ENCODE data around the gene WBP2NL. TPM values are rescaled to one million over a fixed set of nuclear protein-coding genes. Genes with fewer than 3 reads are reported as not detected.
"Not testable (repeated sequence)": the region's sequence is repeated elsewhere in the genome, so short reads cannot be mapped to it uniquely, and the experiment has no call there.

WBP2NL gene, protein sequence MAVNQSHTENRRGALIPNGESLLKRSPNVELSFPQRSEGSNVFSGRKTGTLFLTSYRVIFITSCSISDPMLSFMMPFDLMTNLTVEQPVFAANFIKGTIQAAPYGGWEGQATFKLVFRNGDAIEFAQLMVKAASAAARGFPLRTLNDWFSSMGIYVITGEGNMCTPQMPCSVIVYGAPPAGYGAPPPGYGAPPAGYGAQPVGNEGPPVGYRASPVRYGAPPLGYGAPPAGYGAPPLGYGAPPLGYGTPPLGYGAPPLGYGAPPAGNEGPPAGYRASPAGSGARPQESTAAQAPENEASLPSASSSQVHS
- total RNA-seq (under 1 TPM; 0.33 to 0.50 TPM), polyA plus RNA-seq (under 1 TPM; 0.12 to 0.18 TPM)

DNA sequence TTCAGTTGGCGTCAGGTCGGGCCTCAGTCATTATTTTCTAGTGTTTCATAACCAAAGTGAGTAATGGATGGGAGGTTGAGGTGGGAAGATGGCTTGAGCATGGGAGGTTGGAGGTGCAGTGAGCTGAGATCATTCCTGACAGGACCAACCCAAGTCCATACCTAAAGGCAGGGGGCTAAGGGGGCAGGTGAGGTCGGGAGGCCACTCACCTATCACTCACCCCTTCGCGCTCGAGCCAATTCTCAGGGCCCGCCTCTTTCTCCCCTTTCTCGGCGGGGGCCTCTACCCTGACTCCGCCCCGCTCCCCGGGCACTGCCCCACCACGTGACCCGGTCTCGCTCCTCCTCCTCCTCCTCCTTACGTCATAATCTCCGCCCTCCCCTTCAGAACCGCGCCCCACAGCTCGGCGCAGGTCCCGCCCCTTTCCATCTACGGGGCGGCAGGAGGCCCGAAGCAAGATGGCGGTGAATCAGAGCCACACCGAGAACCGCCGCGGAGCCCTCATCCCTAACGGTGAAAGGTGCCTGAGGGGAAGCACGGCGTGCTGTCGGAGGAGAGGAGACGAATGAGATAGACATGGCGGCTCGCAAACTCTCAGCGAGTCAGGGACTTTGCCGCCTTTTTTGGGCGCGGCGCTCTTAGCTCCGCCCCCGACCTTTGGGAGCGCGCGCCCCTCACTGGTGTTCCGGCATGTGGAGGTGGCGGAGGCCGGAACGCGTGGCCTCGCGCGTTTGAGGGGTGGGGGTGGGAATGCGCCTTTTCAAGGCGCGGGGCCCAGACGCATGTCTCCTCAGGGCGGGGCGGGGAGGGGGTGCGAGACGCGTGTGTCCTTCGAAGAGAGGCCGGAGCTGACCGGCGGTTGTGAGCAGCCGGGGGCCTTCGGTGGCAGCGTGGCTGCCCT is at the start of gene WBP2NL:
Gene WBP2NL (plus strand): TSS at position 428 of the 901 bp plus-strand sequence. CDS start 31 bp downstream, at position 459.
- Histone ChIP-seq H3K9ac (ENCODE audit: low read depth in 1 of 2, low read length in 2 of 2) (peak within 1 kb of the TSS in 1 of 2 donors; percentile 13), H3K4me1 (ENCODE audit: control insufficient read depth in 4 of 4, insufficient read depth in 4 of 4, low read length in 3 of 4) (peaks cover 3 to 9% (median 7%) of the 10 kb centered on the region in 4 donors), H3K9me3 (ENCODE audit: control insufficient read depth in 4 of 4, low read length in 3 of 4) (no peaks in the 10 kb centered on the region), H3K36me3 (ENCODE audit: control insufficient read depth in 4 of 4, insufficient read depth in 3 of 4, low read depth in 1 of 4, low read length in 3 of 4) (peaks cover 0 to 1% (median 0%) of the 10 kb centered on the region in 4 donors), H3K4me3 (ENCODE audit: low read depth in 1 of 3, low read length in 3 of 3) (peak within 1 kb of the TSS; percentile 61 to 95 (median 71)), H3K27ac (ENCODE audit: low read depth in 1 of 2, low read length in 2 of 2) (peak within 1 kb of the TSS; percentile 0 to 59), H3K27me3 (ENCODE audit: control insufficient read depth in 4 of 4, insufficient read depth in 4 of 4, low read length in 3 of 4) (no peaks in the 10 kb centered on the region)
- 34% methylated on average over 71 of the region's 71 CpGs for WGBS
- TF ChIP-seq HNF4A (conservative IDR thresholded peaks at IDR 0.05), result no peak
- TF ChIP-seq NR2F2 (IDR thresholded peaks at IDR 0.05), result no peak
- TF ChIP-seq EGR1 (IDR thresholded peaks at IDR 0.05; ENCODE audit: low read depth in 2 of 2), result no peak
- TF ChIP-seq YY1 (IDR thresholded peaks at IDR 0.05), result peak; percentile 98
- TF ChIP-seq TAF1 (conservative IDR thresholded peaks at IDR 0.05), result peak; percentile 84
- TF ChIP-seq, protein P1, sequence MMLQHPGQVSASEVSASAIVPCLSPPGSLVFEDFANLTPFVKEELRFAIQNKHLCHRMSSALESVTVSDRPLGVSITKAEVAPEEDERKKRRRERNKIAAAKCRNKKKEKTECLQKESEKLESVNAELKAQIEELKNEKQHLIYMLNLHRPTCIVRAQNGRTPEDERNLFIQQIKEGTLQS (IDR thresholded peaks at IDR 0.05), result no peak
- TF ChIP-seq RXRA (IDR thresholded peaks at IDR 0.05), result peak in 1 of 2 donors; percentile 29
- TF ChIP-seq, protein P2, sequence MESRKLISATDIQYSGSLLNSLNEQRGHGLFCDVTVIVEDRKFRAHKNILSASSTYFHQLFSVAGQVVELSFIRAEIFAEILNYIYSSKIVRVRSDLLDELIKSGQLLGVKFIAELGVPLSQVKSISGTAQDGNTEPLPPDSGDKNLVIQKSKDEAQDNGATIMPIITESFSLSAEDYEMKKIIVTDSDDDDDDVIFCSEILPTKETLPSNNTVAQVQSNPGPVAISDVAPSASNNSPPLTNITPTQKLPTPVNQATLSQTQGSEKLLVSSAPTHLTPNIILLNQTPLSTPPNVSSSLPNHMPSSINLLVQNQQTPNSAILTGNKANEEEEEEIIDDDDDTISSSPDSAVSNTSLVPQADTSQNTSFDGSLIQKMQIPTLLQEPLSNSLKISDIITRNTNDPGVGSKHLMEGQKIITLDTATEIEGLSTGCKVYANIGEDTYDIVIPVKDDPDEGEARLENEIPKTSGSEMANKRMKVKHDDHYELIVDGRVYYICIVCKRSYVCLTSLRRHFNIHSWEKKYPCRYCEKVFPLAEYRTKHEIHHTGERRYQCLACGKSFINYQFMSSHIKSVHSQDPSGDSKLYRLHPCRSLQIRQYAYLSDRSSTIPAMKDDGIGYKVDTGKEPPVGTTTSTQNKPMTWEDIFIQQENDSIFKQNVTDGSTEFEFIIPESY (IDR thresholded peaks at IDR 0.05), result peak; percentile 45
- TF ChIP-seq, protein P3, sequence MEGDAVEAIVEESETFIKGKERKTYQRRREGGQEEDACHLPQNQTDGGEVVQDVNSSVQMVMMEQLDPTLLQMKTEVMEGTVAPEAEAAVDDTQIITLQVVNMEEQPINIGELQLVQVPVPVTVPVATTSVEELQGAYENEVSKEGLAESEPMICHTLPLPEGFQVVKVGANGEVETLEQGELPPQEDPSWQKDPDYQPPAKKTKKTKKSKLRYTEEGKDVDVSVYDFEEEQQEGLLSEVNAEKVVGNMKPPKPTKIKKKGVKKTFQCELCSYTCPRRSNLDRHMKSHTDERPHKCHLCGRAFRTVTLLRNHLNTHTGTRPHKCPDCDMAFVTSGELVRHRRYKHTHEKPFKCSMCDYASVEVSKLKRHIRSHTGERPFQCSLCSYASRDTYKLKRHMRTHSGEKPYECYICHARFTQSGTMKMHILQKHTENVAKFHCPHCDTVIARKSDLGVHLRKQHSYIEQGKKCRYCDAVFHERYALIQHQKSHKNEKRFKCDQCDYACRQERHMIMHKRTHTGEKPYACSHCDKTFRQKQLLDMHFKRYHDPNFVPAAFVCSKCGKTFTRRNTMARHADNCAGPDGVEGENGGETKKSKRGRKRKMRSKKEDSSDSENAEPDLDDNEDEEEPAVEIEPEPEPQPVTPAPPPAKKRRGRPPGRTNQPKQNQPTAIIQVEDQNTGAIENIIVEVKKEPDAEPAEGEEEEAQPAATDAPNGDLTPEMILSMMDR (IDR thresholded peaks at IDR 0.05; ENCODE audit: low read depth, low read length, missing input control), result no peak
- no peak for TF ChIP-seq FOXA2 (IDR thresholded peaks at IDR 0.05)
- TF ChIP-seq, protein P4, sequence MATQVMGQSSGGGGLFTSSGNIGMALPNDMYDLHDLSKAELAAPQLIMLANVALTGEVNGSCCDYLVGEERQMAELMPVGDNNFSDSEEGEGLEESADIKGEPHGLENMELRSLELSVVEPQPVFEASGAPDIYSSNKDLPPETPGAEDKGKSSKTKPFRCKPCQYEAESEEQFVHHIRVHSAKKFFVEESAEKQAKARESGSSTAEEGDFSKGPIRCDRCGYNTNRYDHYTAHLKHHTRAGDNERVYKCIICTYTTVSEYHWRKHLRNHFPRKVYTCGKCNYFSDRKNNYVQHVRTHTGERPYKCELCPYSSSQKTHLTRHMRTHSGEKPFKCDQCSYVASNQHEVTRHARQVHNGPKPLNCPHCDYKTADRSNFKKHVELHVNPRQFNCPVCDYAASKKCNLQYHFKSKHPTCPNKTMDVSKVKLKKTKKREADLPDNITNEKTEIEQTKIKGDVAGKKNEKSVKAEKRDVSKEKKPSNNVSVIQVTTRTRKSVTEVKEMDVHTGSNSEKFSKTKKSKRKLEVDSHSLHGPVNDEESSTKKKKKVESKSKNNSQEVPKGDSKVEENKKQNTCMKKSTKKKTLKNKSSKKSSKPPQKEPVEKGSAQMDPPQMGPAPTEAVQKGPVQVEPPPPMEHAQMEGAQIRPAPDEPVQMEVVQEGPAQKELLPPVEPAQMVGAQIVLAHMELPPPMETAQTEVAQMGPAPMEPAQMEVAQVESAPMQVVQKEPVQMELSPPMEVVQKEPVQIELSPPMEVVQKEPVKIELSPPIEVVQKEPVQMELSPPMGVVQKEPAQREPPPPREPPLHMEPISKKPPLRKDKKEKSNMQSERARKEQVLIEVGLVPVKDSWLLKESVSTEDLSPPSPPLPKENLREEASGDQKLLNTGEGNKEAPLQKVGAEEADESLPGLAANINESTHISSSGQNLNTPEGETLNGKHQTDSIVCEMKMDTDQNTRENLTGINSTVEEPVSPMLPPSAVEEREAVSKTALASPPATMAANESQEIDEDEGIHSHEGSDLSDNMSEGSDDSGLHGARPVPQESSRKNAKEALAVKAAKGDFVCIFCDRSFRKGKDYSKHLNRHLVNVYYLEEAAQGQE (IDR thresholded peaks at IDR 0.05), result peak; percentile 41
- peak; percentile 61 for TF ChIP-seq SP1 (IDR thresholded peaks at IDR 0.05)
- no peak for TF ChIP-seq FOXA1 (IDR thresholded peaks at IDR 0.05)
- TF ChIP-seq, protein P5, sequence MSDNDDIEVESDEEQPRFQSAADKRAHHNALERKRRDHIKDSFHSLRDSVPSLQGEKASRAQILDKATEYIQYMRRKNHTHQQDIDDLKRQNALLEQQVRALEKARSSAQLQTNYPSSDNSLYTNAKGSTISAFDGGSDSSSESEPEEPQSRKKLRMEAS (IDR thresholded peaks at IDR 0.05), result peak; percentile 41
- TF ChIP-seq RAD21 (IDR thresholded peaks at IDR 0.05), result peak in 1 of 2 donors; percentile 38
- peak in 1 of 2 donors; percentile 7 for TF ChIP-seq JUND (IDR thresholded peaks at IDR 0.05)
- TF ChIP-seq GABPA (IDR thresholded peaks at IDR 0.05 in 1 of 2, conservative IDR thresholded peaks at IDR 0.05 in 1 of 2), result no peak
- TF ChIP-seq HNF4G (IDR thresholded peaks at IDR 0.05), result no peak
- DNase-seq (ENCODE audit: low spot score), result peak; percentile 81

DNA sequence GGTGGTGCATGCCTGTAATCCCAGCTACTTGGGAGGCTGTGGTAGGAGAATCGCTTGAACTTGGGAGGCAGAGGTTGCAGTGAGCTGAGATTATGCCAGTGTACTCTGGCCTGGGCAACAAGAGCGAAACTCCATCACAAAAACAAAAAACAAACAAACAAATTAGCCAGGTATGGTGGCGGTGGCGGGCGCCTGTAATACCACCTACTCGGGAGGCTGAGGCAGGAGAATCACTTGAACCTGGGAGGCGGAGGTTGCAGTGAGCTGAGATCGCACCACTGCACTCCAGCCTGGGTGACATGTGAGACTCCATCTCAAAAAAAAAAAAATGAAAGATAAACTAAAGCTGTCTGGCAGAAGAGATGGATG is 49.7 kb upstream of the WBP2NL start:
- not testable (repeated sequence) for DNase-seq (ENCODE audit: low spot score); H3K9me3 ChIP-seq (ENCODE audit: control insufficient read depth in 4 of 4, low read length in 3 of 4); H3K27me3 ChIP-seq (ENCODE audit: control insufficient read depth in 4 of 4, insufficient read depth in 4 of 4, low read length in 3 of 4); H3K27ac ChIP-seq (ENCODE audit: low read depth in 1 of 2, low read length in 2 of 2); H3K36me3 ChIP-seq (ENCODE audit: control insufficient read depth in 4 of 4, insufficient read depth in 3 of 4, low read depth in 1 of 4, low read length in 3 of 4); H3K4me3 ChIP-seq (ENCODE audit: low read depth in 1 of 3, low read length in 3 of 3); H3K9ac ChIP-seq (ENCODE audit: low read depth in 1 of 2, low read length in 2 of 2)
- WGBS, result 92% methylated on average over 8 of the region's 8 CpGs
- peaks cover 3 to 16% (median 11%) of the 10 kb centered on the region in 4 donors for H3K4me1 ChIP-seq (ENCODE audit: control insufficient read depth in 4 of 4, insufficient read depth in 4 of 4, low read length in 3 of 4)

Data from liver (tissue), 9 donors.